SKM-1 (cell line): ENCODE measurements around the gene SSX5.
"Not testable (repeated sequence)": the region's sequence is repeated elsewhere in the genome, so short reads cannot be mapped to it uniquely, and the experiment has no call there.

Experiments used
- DNase-seq: peaks from one replicate; lab custom pipeline; 2025; ENCODE audit not compliant: unreplicated experiment; lab: John Stamatoyannopoulos, UW

Gene SSX5, protein sequence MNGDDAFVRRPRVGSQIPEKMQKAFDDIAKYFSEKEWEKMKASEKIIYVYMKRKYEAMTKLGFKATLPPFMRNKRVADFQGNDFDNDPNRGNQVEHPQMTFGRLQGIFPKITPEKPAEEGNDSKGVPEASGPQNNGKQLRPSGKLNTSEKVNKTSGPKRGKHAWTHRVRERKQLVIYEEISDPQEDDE

GRCh38 chrX:48196745-48197201, at the start of gene SSX5:
SSX5 (minus strand) TSS chrX:48196795; CDS start chrX:48195358, 1,437 bp downstream.
- no peak for DNase-seq

DNA sequence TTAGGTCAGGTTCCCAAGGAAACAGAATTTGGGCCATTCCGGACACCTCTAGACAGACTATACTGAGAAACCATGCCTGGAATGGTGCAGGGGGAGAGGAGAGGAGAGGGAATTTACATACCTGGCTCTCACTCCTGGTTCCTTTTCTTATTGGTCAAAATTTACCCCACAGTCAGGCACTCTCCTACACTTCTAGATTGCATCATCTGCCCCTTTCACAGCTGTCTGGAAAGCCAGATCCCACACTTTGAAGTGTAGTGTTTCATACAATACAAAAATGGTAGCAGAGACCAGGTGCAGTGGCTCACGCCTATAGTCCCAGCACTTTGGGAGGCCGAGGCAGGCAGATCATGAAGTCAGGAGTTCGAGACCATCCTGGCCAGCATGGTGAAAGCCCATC, 27.6 kb upstream of the SSX5 start:
- DNase-seq, result not testable (repeated sequence)

- not testable (repeated sequence) for DNase-seq
Measured at GRCh38 chrX:48214341-48214740, 17.7 kb upstream of the SSX5 start.

GRCh38 chrX:48190024-48190423, 6.6 kb downstream of the SSX5 start:
- DNase-seq, result not testable (repeated sequence)

DNA sequence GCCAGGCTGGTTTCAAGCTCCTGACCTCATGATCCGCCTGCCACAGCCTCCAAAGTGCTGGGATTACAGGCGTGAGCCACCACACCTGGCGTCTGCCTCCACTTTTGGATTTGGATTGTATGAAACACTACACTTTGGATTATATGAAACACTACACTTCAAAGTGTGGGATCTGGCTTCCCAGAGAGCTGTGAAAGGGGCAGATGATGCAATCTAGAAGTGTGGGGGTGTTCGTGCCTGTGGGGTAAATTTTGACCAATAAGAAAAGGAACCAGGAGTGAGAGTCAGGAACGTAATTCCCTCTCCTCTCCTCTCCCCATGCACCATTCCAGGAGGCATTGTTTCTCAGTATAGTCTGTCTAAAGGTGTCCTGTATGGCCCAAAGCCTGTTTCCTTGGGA, 14.7 kb downstream of the SSX5 start:
- DNase-seq, result not testable (repeated sequence)

DNA sequence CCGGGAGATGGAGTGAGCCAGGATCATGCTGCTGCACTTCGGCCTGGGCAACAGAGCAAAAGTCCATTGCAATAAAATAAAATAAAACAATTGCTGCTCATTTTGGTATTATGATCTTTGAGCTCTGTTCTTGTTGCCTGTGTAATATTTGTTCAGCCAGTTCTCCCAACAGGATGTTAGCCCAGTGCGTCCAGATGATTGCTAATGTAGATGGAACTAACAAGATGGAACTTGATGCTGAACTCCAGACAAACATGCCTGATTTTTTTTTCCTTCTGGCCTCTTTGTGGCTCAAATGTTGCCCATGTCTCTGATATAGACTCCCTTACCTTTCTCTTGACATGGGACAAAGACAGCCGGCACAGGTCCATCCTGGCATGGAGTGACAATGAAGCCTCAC, 15.8 kb downstream of the SSX5 start:
- no peak for DNase-seq

- DNase-seq, result no peak
Measured at GRCh38 chrX:48179691-48180090, 16.9 kb downstream of the SSX5 start.

DNA sequence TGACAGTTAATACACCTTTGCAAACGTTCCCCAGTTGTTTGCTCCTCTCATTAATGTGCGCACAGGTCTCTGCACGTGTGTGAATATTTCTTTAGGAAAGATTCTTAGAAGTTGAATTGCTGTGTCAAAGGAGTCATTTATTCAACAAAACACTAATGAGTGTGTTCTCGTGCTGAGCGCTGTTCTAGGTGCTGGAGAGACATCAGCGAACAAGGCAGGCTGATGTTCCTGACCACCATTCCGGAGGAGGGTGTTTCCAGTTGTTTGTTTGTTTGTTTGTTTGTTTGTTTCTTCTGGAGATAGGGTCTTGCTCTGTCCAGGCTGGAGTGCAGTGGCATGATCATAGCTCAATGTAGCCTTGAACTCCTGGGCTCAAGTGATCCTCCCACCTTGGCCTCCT, 30.3 kb downstream of the SSX5 start:
- not testable (repeated sequence) for DNase-seq

DNA sequence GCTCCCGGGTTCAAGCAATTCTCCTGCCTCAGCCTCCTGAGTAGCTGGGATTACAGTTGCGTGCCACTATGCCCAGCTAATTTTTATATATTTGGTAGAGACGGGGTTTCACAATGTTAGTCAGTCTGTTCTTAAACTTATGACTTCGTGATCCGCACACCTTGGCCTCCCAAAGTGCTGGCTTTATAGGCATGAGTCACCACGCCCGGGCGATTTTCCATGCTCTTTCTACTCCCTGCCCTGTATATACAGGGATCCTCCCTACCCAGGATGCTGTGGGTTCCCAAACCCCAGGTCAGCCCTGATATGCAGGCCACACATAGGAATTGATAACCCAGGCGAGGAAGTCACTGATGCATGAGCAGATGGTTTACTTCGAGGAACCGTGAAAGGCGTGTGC, 31.4 kb downstream of the SSX5 start:
- no peak for DNase-seq

DNA sequence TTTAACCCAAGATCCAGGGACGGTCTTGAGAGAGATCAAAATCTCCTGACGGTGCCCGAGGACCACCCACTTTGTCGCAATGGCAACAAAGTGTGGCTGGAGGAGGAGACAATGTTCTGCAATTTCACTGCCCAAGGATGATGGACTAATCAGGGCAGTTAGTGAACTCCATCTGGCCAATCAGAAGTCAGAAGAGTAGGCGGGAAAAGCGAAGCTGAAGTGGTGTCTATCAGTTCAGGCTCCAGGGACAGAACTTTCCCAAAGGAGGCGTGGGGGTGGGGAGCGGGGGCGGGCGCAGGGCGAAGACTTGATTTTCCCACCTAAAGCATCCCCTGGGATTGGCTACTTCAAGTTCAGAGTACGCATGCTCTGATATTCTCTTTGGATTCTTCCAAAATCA, 40.6 kb downstream of the SSX5 start:
- DNase-seq, result no peak

- no peak for DNase-seq
Measured at GRCh38 chrX:48154796-48155195, 41.8 kb downstream of the SSX5 start.

GRCh38 chrX:48153769-48154168, 42.8 kb downstream of the SSX5 start:
- no peak for DNase-seq

- not testable (repeated sequence) for DNase-seq
Measured at GRCh38 chrX:48142697-48143096, 53.9 kb downstream of the SSX5 start.

- not testable (repeated sequence) for DNase-seq
Measured at GRCh38 chrX:48141810-48142508, 54.6 kb downstream of the SSX5 start.

DNA sequence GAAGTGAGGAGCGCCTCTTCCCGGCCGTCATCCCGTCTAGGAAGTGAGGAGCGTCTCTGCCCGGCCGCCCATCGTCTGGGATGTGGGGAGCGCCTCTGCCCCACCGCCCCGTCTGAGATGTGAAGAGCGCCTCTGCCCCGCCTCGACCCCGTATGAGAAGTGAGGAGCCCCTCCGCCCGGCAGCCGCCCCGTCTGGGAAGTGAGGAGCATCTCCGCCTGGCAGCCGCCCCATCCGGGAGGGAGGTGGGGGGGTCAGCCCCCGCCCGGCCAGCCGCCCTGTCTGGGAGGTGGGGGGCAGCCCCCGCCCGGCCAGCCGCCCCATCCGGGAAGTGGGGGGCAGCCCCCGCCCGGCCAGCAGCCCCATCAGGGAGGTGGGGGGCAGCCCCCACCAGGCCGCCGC, 57.5 kb downstream of the SSX5 start:
- not testable (repeated sequence) for DNase-seq
